Measurements from ENCODE around the gene GRK1. TPM values are rescaled to one million over a fixed set of nuclear protein-coding genes. Genes with fewer than 3 reads are reported as not detected.

The GRK1 gene
- total RNA-seq, 1 experiment from 2014 or later, result not detected

- ChIA-PET CTCF (no interaction called here), POLR2A (ENCODE audit: unreplicated experiment) (no interaction called here)
- Histone ChIP-seq H3K4me1 (replicated peaks; ENCODE audit: insufficient read depth) (peaks cover 16% of the 10 kb centered on the region), H3K27ac (no peak overlapping the region), H2AFZ (no peak overlapping the region), H3K79me2 (ENCODE audit: low read depth) (no peaks in the 10 kb centered on the region), H3K4me3 (no peak overlapping the region), H3F3A (ENCODE audit: insufficient read depth, low read depth) (peaks cover 30% of the 10 kb centered on the region), H3K9me2 (ENCODE audit: insufficient read depth) (no peaks in the 10 kb centered on the region), H4K20me1 (ENCODE audit: insufficient read depth) (no peaks in the 10 kb centered on the region), H3K4me2 (no peak overlapping the region), H3K9me3 (ENCODE audit: insufficient read depth, low read depth) (no peaks in the 10 kb centered on the region), H3K36me3 (ENCODE audit: low read depth) (no peaks in the 10 kb centered on the region), H3K27me3 (ENCODE audit: insufficient read depth, low read depth) (peaks cover 27% of the 10 kb centered on the region)
- no TSS peak for BruUV-seq (replicated peaks)
- no peak for DNase-seq
- intact Hi-C loops (cut with micrococcal nuclease; ENCODE audit: unreplicated experiment), result no loop called here
- TF ChIP-seq, protein P1, sequence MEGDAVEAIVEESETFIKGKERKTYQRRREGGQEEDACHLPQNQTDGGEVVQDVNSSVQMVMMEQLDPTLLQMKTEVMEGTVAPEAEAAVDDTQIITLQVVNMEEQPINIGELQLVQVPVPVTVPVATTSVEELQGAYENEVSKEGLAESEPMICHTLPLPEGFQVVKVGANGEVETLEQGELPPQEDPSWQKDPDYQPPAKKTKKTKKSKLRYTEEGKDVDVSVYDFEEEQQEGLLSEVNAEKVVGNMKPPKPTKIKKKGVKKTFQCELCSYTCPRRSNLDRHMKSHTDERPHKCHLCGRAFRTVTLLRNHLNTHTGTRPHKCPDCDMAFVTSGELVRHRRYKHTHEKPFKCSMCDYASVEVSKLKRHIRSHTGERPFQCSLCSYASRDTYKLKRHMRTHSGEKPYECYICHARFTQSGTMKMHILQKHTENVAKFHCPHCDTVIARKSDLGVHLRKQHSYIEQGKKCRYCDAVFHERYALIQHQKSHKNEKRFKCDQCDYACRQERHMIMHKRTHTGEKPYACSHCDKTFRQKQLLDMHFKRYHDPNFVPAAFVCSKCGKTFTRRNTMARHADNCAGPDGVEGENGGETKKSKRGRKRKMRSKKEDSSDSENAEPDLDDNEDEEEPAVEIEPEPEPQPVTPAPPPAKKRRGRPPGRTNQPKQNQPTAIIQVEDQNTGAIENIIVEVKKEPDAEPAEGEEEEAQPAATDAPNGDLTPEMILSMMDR (conservative IDR thresholded peaks at IDR 0.05), result no peak
- no peak for TF ChIP-seq EZH2 (IDR thresholded peaks at IDR 0.05; ENCODE audit: low read depth)
Measured at GRCh38 chr13:113746671-113747070, 79.7 kb downstream of the GRK1 start.

DNA sequence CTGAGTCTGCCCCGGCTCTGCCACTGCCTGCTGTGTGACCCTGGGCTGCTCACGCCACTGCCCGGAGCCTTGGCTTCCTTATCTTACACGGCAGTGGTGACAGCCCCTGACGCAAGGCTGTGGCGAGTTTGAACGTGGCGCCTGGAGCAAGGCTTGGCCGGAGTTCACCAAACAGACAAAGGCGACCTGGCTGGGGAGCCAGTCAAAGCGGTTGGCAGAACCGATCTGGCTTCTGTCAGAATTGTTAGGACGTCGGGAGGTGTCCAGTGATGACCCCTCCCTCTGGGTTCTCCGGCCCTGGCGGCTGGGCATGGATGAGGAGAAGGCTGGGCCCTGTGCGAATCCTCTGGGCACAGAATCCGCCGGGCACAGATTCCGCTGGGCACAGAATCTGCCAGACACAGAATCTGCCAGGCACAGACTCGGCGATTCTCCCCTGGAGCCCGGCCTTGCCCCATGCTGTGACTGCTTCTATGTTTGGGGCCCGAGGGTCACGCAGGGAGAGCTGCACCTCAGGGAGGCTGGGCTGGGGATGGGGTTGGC lies 80.3 kb downstream of the GRK1 start:
- Histone ChIP-seq H3K79me2 (ENCODE audit: low read depth) (no peaks in the 10 kb centered on the region), H4K20me1 (ENCODE audit: insufficient read depth) (no peaks in the 10 kb centered on the region), H3K36me3 (ENCODE audit: low read depth) (no peaks in the 10 kb centered on the region), H3K27ac (no peak overlapping the region), H3K4me2 (no peak overlapping the region), H3K4me1 (replicated peaks; ENCODE audit: insufficient read depth) (peaks cover 10% of the 10 kb centered on the region), H3F3A (ENCODE audit: insufficient read depth, low read depth) (peaks cover 23% of the 10 kb centered on the region), H3K9me2 (ENCODE audit: insufficient read depth) (no peaks in the 10 kb centered on the region), H2AFZ (no peak overlapping the region), H3K4me3 (no peak overlapping the region), H3K9me3 (ENCODE audit: insufficient read depth, low read depth) (no peaks in the 10 kb centered on the region), H3K27me3 (ENCODE audit: insufficient read depth, low read depth) (peaks cover 26% of the 10 kb centered on the region)
- POLR2A ChIA-PET (ENCODE audit: unreplicated experiment), result no interaction called here
- CTCF ChIA-PET, result no interaction called here
- intact Hi-C loops (cut with micrococcal nuclease; ENCODE audit: unreplicated experiment), result no loop called here
- no peak for DNase-seq
- BruUV-seq (replicated peaks), result no TSS peak
- no peak for TF ChIP-seq EZH2 (IDR thresholded peaks at IDR 0.05; ENCODE audit: low read depth)

DNA sequence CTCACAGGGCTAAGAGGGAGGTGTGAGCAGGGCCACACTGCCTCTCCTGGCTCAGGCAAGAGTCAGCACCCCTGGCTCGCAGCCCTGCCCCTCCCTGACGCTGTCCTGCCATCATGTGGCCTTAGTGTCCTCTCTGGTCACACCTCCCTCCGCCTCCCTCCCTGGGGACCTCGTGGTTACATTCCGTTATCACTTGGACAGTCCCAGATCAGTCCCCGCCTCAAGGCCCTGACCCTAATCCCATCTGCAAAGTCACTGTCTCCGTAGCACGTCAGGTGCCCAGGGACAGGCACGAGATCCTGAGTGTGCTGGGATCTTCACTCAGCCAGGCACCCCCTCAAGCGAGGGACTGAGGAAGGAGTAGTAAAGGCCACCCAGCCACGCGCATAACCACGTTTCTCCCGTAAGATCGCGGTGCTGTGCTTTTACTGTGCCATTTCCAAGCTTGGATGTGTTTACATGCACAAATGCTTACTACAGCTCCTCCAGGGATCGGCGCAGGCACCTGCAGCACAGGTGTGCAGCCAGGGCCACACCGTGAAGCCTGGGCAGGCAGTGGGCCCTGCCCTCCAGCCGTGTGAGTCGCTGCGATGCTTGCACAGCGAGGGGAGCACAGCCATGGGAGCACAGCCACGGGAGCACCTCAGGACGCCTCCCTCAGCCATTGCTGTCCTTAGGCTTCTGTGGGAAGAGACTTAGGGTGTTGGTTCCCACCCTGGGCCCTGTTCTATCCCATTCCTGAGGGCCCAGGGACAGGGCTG lies 81.3 kb downstream of the GRK1 start:
- intact Hi-C loops (cut with micrococcal nuclease; ENCODE audit: unreplicated experiment), result no loop called here
- DNase-seq, result no peak
- TF ChIP-seq, protein P1 (conservative IDR thresholded peaks at IDR 0.05), result no peak
- TF ChIP-seq EZH2 (IDR thresholded peaks at IDR 0.05; ENCODE audit: low read depth), result no peak
- 0 out of 2 replicates have a peak, but pooled peaks cover under 1% of the 10 kb centered on the region for H3K4me1 ChIP-seq (replicated peaks; ENCODE audit: insufficient read depth)
- no peak overlapping the region for H3K27ac ChIP-seq
- no peaks in the 10 kb centered on the region for H3K36me3 ChIP-seq (ENCODE audit: low read depth)
- H2AFZ ChIP-seq, result no peak overlapping the region
- ChIA-PET CTCF (no interaction called here), POLR2A (ENCODE audit: unreplicated experiment) (interaction anchor here (0.5 kb wide), 1 partner anchor 164 kb away, joined by 9 read pairs; no protein-coding TSS in a partner anchor)
- BruUV-seq (replicated peaks), result no TSS peak
- no peaks in the 10 kb centered on the region for H3K79me2 ChIP-seq (ENCODE audit: low read depth)
- no peaks in the 10 kb centered on the region for H3K9me2 ChIP-seq (ENCODE audit: insufficient read depth)
- H3F3A ChIP-seq (ENCODE audit: insufficient read depth, low read depth), result peaks cover 21% of the 10 kb centered on the region
- H3K4me3 ChIP-seq, result no peak overlapping the region
- no peaks in the 10 kb centered on the region for H4K20me1 ChIP-seq (ENCODE audit: insufficient read depth)
- no peaks in the 10 kb centered on the region for H3K9me3 ChIP-seq (ENCODE audit: insufficient read depth, low read depth)
- H3K27me3 ChIP-seq (ENCODE audit: insufficient read depth, low read depth), result peaks cover 33% of the 10 kb centered on the region
- no peak overlapping the region for H3K4me2 ChIP-seq
